Stimulated activated CD4-positive, alpha-beta T cell treated with anti-CD3 and anti-CD28 coated beads, Interleukin-1b, Interleukin-23, amount 100 ng/mL, for 1 hour (primary cell): ENCODE data around the gene EXOG.
"Not testable (repeated sequence)": the region's sequence is repeated elsewhere in the genome, so short reads cannot be mapped to it uniquely, and the experiment has no call there.

ENCODE experiments used
- DNase-seq, 2 donors: peaks; one replicate each; pipeline ENCODE4 v3.0.0-alpha.2; 2020; ENCODE audit warnings: low read depth in 2 of 2

Gene EXOG

DNA sequence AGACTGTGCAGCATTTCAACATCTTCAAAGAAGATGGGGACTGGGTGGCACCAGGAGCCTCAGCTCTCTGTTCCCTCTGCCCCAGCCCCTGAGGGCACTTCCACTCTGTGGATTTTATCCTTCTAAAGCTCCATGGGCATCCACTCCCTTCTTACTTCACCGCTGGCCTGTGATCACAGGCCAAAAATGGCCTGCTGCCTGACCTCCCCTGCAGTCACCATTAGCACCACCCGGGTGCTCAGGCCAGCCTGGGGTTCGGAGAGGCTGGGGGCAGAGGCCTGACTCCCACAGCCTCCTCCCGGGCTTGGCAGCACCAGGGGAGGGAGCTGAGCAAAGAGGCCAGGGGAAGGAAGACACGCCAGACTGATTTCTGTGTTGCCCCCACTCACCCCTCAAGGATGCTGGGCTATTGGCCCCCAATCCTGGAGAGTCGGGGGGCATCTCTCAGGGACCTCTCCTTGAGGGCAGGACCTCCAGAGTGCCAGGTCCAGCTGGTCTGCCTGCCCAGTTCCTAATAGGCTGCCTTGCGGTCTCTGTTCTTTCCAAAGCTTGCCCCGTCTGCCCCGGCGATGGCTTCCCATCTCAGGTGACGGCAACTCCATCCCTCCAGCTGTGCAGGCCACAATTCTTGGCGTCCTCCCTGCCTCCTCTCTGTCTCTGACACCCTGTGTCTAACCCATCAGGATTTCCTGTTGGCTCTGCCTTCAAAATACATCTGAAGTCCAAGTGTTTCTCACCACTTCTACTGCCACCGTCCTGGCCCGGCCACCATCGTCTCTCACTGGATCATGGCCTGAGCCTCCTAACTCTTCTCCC is 67.1 kb downstream of the EXOG start:
- no peak for DNase-seq

DNA sequence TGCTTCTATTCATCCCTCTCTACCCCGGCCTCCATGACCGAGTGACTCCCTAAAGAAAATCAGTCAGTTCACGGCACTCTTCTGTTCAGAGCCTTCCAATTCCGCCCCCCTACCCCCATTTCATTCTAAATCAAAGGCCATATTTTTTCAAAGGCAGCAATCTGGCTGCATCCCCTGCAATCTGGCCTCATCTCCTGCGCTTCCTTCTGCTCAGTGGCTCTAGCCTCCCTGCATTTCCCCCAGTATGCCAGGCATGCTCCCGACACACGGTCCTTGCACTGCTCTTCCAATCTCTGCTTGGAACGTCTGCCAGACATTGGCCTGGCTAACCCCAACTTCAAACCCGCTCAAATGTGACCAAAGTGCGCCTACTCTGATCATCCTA is 67.7 kb downstream of the EXOG start:
- DNase-seq, result no peak

DNA sequence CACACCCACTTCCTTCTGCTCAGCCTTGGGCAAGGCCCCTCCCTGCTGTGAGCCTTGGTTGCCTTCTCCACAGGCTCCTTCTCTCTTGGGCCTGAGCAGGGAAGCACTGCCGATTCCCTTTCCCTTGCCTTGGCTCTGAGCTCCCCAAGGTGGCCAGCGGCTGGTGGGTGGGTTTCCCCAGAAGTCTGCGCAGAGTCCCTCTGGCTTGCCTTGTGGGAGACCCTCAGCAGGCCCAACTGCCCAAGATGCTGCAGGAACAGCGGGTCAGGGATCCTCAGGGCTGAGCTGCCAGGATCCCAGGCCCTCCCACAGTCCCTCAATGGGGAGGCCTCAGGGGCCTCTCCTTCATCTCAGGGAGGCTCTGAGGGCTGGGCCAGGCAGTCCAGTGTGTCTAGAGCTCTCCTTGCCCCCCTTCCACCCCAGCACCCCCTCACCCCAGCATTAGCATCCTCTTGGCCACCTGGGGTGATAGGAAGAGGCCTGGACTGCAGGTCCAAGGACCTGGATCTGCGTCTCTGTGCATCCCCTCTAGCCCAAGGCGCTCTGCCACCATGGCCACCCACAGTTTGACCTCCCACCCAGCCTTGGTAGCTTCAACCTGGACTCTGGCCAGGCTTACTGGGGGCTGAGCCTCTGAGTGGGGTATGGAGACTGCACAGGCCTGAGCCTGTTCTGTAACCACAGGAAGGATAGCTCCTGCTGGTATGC is 68.6 kb downstream of the EXOG start:
- DNase-seq, result no peak

DNA sequence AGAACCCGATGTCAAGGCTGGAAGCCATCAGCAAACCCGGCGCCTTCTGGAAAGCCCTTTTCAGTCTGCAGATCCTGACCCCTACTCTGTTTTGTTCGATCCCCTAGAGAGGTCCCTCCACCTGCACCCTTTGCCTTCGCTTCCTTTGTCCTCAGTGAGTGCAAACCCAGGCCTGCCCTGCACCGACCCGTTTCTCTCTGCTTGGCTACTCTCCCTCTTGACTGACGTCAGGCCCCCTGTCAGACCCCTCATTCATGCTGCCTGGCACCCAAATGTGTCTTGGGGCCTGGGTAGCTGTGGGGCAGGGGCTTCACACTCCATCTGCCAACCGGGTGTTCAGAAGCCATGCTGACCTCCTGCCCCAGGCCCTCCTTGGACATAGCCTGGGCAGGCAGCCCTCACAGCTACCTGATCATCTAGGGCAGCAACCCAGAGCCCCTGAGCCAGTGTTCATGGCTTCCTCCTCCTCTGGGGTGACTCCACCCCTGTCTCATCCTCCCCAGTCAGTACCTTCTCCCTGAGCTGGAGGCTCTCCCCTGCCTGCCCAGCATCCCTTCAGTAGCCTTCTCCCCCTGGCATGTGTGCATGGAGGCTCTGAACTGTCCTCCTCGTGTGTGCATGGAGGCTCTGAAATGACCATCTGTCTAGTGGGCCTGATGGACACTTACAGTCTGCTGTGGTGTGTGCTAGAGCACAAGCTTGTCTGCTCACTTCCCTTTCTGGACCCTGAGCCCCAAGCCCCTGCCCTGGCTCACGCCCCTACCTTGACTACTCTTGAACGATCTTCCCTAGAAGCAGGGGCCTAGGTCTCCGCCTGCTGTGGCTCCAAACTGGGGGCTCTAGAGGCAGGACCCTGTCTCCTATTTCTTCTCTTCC is 69.4 kb downstream of the EXOG start:
- DNase-seq, result no peak

DNA sequence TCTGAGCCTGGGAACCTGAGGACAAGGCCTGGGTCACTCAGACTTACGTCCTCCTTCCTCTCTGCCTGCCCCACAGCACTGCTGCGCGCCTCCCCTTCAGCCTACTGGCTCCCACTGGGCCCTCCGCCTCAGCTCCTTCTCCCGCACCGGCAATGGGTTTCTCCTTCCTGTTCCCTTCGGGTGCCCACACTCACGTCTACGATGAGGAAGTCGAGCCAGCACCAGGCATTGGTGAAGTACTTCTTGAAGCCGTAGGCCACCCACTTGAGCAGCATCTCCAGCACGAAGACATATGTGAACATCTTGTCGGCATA is 70.0 kb downstream of the EXOG start:
- DNase-seq, result no peak

DNA sequence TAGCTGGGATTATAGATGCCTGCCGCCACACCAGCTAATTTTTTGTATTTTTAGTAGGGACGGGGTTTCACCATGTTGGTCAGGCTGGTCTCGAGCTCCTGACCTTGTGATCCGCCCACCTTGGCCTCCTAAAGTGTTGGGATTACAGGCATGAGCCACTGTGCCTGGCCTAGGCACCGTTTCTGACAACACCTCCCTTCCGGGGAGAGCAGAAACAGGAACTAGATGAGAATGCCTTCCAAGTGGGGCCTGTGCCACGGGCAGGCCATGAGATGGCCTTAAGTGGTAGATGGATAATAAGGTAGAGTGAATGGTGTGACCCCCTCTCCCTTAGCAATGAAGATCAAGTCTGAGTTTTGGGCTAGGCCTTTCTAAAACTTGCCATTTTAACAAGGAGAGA is 70.7 kb downstream of the EXOG start:
- not testable (repeated sequence) for DNase-seq

DNA sequence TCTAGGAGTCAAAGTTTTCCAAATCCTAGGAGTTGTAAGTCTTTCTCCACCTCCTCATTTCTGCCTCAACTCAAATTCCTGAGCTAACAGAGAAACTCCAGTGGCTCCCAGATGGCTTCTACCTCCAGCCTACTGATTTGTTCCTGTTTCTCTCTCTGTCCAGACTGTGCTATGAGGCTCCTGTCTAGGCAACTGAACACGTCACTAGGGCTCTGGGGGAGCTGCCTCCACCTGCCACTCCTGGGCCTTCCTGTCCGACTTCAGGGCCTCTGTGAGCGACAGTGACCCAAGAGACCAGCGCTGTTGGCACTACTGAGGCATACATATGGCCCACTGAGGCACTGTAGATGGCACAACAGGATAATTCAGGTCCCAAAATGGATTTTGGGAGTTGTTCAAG is 71.4 kb downstream of the EXOG start:
- no peak for DNase-seq

DNA sequence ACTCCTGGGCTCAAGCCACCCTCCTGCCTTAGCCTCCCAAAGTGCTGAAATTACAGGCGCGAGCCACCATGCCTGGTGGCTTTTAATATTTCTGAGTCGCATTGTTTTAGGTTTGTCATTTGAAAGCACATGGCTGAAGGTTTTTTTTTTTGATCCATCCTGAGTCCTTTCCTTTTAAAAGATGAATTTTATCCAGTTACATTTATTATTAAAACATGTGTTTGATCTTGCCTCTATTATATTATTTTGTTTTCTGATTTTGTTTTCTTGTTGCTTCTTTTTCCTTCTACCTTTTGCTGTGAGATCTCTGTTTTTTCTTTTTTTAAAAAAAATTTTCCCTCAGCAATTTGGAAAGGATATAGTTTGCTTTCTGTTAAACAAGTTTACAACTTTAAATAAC is 77.0 kb downstream of the EXOG start:
- DNase-seq, result no peak

DNA sequence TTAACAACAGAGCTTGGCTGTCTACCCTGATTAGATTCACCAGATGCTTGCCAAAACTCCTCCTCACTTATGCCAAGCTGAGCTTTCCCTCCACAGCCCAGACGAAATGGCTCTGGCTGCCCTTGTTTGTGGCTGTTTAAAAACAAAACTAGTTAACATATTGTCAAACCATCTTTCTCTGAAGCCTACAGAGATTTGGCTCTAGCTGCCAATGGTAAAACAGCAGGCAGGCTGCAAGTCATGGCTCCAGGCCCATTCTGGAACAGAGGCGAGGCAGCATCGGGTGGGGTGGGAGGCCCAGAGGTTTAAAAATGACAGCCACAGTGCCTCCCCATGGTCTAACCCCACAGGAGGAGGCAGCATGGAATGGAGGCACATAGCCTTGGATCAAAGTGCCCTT is 77.4 kb downstream of the EXOG start:
- no peak for DNase-seq

DNA sequence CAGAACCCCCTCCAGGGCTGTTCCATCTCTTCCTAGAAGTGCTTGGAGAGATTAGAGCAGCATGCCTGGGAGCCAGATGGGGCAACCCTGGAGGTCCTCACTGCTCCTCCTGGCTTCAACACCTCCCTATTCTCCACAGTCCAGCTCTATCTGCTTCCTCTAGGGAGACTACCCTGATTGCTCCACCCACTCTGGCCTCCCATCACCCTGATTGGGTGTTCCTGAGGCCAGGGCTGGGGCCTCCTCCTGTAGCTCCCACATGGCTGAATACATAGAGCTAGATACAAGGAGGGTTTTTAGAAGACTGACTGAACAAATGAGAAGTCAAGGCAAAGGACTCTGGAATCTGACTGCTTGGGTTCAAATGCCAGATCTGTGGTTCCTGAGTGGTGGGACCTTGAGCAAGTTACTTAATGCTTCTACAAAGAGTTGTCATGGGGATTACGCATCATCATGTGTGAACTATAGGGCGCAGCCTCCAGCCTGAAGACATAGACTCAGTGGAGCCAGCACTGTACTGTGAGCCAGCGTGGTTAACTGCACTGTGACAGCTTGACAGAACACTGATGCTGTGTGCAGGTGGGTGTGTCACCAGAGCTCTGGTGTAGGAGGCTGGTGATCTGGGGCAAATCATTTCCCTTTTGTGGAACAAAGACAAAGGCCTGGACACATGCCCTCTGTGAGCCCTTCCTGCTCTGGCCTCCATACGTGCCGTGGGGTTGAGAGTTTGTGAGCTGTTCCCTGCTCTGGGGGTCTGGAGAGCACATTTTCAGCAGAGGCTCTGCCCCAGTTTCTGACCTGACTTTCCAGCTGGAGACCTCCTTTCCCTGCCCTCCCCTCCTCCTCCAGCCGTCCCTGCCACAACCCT is 78.5 kb downstream of the EXOG start:
- DNase-seq, result no peak

DNA sequence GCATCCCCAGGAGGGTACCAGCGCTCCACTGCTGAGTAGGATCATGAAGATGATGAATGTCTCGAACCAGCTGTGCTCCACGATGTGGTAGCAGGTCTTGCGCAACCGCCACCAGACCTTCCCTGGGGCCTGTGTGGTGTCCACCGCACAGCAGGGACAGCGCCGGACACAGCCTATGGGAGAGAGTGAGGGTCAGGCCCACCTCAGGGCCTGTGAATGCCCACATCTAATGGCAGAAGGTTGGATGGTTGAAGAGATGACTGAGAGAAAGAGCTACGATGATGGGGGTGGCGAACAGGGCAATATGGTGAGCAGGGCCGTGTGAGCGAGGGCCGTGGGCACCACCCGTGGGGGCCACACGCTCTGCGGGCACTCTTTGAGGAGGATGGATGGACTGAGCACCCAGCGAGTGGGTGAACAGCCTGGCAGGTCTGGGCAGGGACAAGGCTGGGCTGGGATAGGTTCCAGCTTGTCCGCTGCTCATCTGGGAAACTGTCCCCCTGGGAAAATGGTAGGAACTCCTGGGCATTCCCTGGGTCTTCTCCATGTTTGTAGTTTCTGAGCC is 79.2 kb downstream of the EXOG start:
- no peak for DNase-seq
